GM12878 (cell line): ENCODE data around the gene COL5A3. TPM values are rescaled to one million over a fixed set of nuclear protein-coding genes. Genes with fewer than 3 reads are reported as not detected.

Experiments
- ATAC-seq: fragments of 200-7000 bp; cut with Tn5 transposase; 3 replicates; pipeline ENCODE4 v1.9.1; 2020; ENCODE audit warnings: mild to moderate bottlenecking, moderate library complexity
- BruUV-seq: library from RNA; stranded (reverse); fragments of 400-500 nt; replicated peaks from 2 replicates; lab custom pipeline; 2021; lab: Mats Ljungman, UMichigan
- CTCF ChIA-PET: fragments of 300-600 bp; sonication (Branson Sonifier 250); formaldehyde crosslinking; extraction: SDS; loops from one replicate; lab custom pipeline; 2021; ENCODE audit warnings: inconsistent platforms; lab: Yijun Ruan, JAX
- POLR2A ChIA-PET: fragments of 350-600 bp; formaldehyde crosslinking; extraction: SDS; loops from one replicate; lab custom pipeline; 2021; ENCODE audit warnings: inconsistent platforms; lab: Charles Lee
- RAD21 ChIA-PET: fragments of 300-600 bp; sonication (Branson Sonifier 250); formaldehyde crosslinking; loops from one replicate; lab custom pipeline; 2023; ENCODE audit warnings: antibody characterized with exemption; ENCODE audit not compliant: unreplicated experiment; lab: Charles Lee
- SMC1A ChIA-PET: fragments of 300-600 bp; sonication (Branson Sonifier 250); formaldehyde crosslinking; loops from one replicate; lab custom pipeline; 2023; ENCODE audit not compliant: unreplicated experiment, uncharacterized antibody; lab: Charles Lee
- DNase-seq: peaks from one replicate; pipeline ENCODE4 v3.0.0-alpha.2; 2011; ENCODE audit warnings: low read depth, low spot score
- FAIRE-seq: peaks from 3 replicates; lab custom pipeline; 2011; peaks lifted over from hg19 to GRCh38; lab: Jason Lieb, UNC
- H2AFZ ChIP-seq: 2 replicates; pipeline ENCODE4 v1.6.0; 2011; ENCODE audit warnings: low read depth, low read length, control low read depth; ENCODE audit not compliant: control insufficient read depth
- H3K27ac ChIP-seq: 2 replicates; pipeline ENCODE4 v1.5.1; 2011; ENCODE audit warnings: control low read depth; ENCODE audit not compliant: control insufficient read depth, insufficient read depth
- H3K27me3 ChIP-seq, 2 experiments: replicated peaks in 1 of 2; 2 replicates each; pipeline versions ENCODE4 v1.6.0 to v1.6.1; 2011; ENCODE audit warnings: low read length in 1 of 2; ENCODE audit not compliant: control insufficient read depth in 2 of 2, insufficient read depth in 2 of 2
- H3K36me3 ChIP-seq, 2 experiments: 2 replicates each; pipeline ENCODE4 v1.5.1; 2011; ENCODE audit warnings: low read length in 1 of 2; ENCODE audit not compliant: control insufficient read depth in 2 of 2, insufficient read depth in 2 of 2
- H3K4me1 ChIP-seq: 2 replicates; pipeline ENCODE4 v1.6.1; 2011; ENCODE audit warnings: mild to moderate bottlenecking, low read length, moderate library complexity, mixed read lengths; ENCODE audit not compliant: control insufficient read depth, insufficient read depth
- H3K4me2 ChIP-seq: 2 replicates; pipeline ENCODE4 v1.6.0; 2011; ENCODE audit warnings: control low read depth; ENCODE audit not compliant: control insufficient read depth, insufficient read depth
- H3K4me3 ChIP-seq: fragments of 200-600 bp; sonication (generic); 2 replicates; pipeline ENCODE4 v1.5.1; 2016
- H3K79me2 ChIP-seq: 2 replicates; pipeline ENCODE4 v1.6.0; 2011; ENCODE audit warnings: low read length; ENCODE audit not compliant: control insufficient read depth, insufficient read depth
- H3K9ac ChIP-seq: 2 replicates; pipeline ENCODE4 v1.8.0; 2011; ENCODE audit warnings: low read length, control low read depth, mixed read lengths; ENCODE audit not compliant: control insufficient read depth, insufficient read depth
- H3K9me3 ChIP-seq: replicated peaks from 3 replicates; pipeline ENCODE4 v1.5.1; 2011; ENCODE audit warnings: mild to moderate bottlenecking, low read length; ENCODE audit not compliant: control insufficient read depth, insufficient read depth
- H4K20me1 ChIP-seq: 2 replicates; pipeline ENCODE4 v1.6.0; 2011; ENCODE audit not compliant: control insufficient read depth, insufficient read depth
- BHLHE40 ChIP-seq, 2 experiments: fragments of 450-650 bp in 1 of 2; IDR thresholded peaks; 2 replicates each; pipeline ENCODE4 v1.6.1; 2011 to 2017; ENCODE audit warnings: low read depth in 2 of 2, borderline replicate concordance in 1 of 2, improper control_type of control experiment in 1 of 2, low read length in 1 of 2, mild to moderate bottlenecking in 1 of 2
- CTCF ChIP-seq, 3 experiments: IDR thresholded peaks in 2 of 3; conservative IDR thresholded peaks in 1 of 3; 2 replicates each; pipeline ENCODE4 v1.5.1; 2011; ENCODE audit warnings: low read depth in 3 of 3, low read length in 3 of 3, mild to moderate bottlenecking in 3 of 3, control low read depth in 2 of 3, moderate library complexity in 2 of 3, inconsistent platforms in 1 of 3, mixed read lengths in 1 of 3; ENCODE audit not compliant: control insufficient read depth in 2 of 3, insufficient read depth in 1 of 3; ENCODE audit errors: extremely low read depth in 1 of 3
- EGR1 ChIP-seq, 2 experiments: IDR thresholded peaks; 1 replicate in 1 of 2; 2 replicates in 1 of 2; pipeline ENCODE4 v1.6.1; 2011 to 2012; ENCODE audit warnings: low read depth in 2 of 2, low read length in 2 of 2, borderline replicate concordance in 1 of 2, mild to moderate bottlenecking in 1 of 2, moderate library complexity in 1 of 2
- HDGF ChIP-seq: fragments of 450-650 bp; IDR thresholded peaks from 2 replicates; pipeline ENCODE4 v1.6.1; 2016; ENCODE audit warnings: antibody characterized with exemption
- RAD21 ChIP-seq: IDR thresholded peaks from 2 replicates; pipeline ENCODE4 v1.6.1; 2011; ENCODE audit warnings: mild to moderate bottlenecking, low read depth, low read length, moderate library complexity; ENCODE audit not compliant: insufficient read depth
- SMARCA5 ChIP-seq: fragments of 450-650 bp; IDR thresholded peaks from 2 replicates; pipeline ENCODE4 v1.6.1; 2017; ENCODE audit warnings: mild to moderate bottlenecking
- SMC3 ChIP-seq: IDR thresholded peaks from 2 replicates; pipeline ENCODE4 v1.6.1; 2011; ENCODE audit warnings: low read length, improper control_type of control experiment, borderline replicate concordance
- ZNF384 ChIP-seq: IDR thresholded peaks from 2 replicates; pipeline ENCODE4 v1.6.1; 2012; ENCODE audit warnings: low read depth, mild to moderate bottlenecking, low read length, improper control_type of control experiment, borderline replicate concordance
- WGBS: methylation state at CpG from one replicate; pipeline ENCODE4 v1.1.6; 2016; ENCODE audit warnings: low lambda C conversion rate; ENCODE audit not compliant: insufficient replicate concordance, insufficient coverage; ENCODE audit errors: missing lambda C conversion rate; 5-methylcytosine and 5-hydroxymethylcytosine counted together
- in situ Hi-C: fragments of 300-500 bp; cut with MboI; formaldehyde crosslinking; loops from 9 replicates; pipeline ENCODE4 v1.14.3; 2018; ENCODE audit warnings: mixed read lengths
- intact Hi-C: fragments of 100-400 bp; cut with micrococcal nuclease; formaldehyde crosslinking; loops from one replicate; pipeline ENCODE4 v1.14.2; 2022; ENCODE audit not compliant: unreplicated experiment
- polyA plus RNA-seq, 11 experiments: library from polyadenylated mRNA; depleted of rRNA in 4 of 11; unstranded in 6 of 11; stranded (reverse) in 5 of 11; fragments of >200 nt; fragmentation: Nextera tagmentation in 4 of 11; fragmentation: Illumina TruSeq in 1 of 11; extraction: Ambion mirVana in 4 of 11; extraction: Trizol in 1 of 11; gene quantifications; 1 replicate in 1 of 11; 2 replicates in 10 of 11; pipeline versions ENCODE4 v1.2.1 to v1.2.3, GENCODE V29; 2011 to 2016; ENCODE audit warnings: inconsistent platforms in 2 of 11, missing spikeins in 2 of 11, low read depth in 1 of 11
- total RNA-seq, 4 experiments: library from RNA; depleted of rRNA in 3 of 4; stranded (reverse); fragments of >200 nt in 3 of 4; fragmentation: Illumina TruSeq in 1 of 4; extraction: Trizol in 1 of 4; gene quantifications; 2 replicates each; pipeline versions ENCODE4 v1.2.1 to v1.2.3, GENCODE V29; 2013 to 2021

COL5A3 gene
- total and polyA plus RNA-seq, 10 of the 15 experiments (the other 5 are each of a cell fraction or from before 2014, with no cell fraction given): under 0.01 to 8.3 (median 0.10) TPM; not detected in 2

GRCh38 chr19:10000171-10000826, 10.0 kb downstream of the COL5A3 start:
- in situ Hi-C loops: no loop called here
- SMC1A ChIA-PET: interaction anchor here (0.6 to 2.0 kb wide), 5 partner anchors 27 to 69 kb away, joined by 3 to 8 read pairs (median 4); no protein-coding TSS in a partner anchor

More at GRCh38 chr19:10000171-10000826, 10.0 kb downstream of the COL5A3 start:
- H3K4me3 ChIP-seq: no peak overlapping the region
- no peaks in the 10 kb centered on the region; the same call in 2 of the 3 replicates for H3K9me3 ChIP-seq
- intact Hi-C loops: loop anchor here (2.0 kb wide), 1 partner anchor 65 kb away; no protein-coding TSS in a partner anchor
- TF ChIP-seq ZNF384: peak; percentile 99
- no peak for TF ChIP-seq EGR1 (IDR thresholded peaks at IDR 0.05; ENCODE audit: borderline replicate concordance in 1 of 2, low read depth in 2 of 2, low read length in 2 of 2)
- TF ChIP-seq CTCF (IDR thresholded peaks at IDR 0.05 in 2 of 3, conservative IDR thresholded peaks at IDR 0.05 in 1 of 3; ENCODE audit: control insufficient read depth in 2 of 3, extremely low read depth in 1 of 3, insufficient read depth in 1 of 3, low read depth in 3 of 3, low read length in 3 of 3): peak; percentile 70 to 87 (median 77)
- peak; percentile 73 for TF ChIP-seq RAD21
- 0 out of 2 replicates have a peak, but pooled peaks have one; percentile 27 for TF ChIP-seq SMARCA5
- no peak for TF ChIP-seq HDGF
- peak; percentile 67; the same call in 1 of the 2 replicates for TF ChIP-seq SMC3
- peak; percentile 25 to 35; a peak in 1 of 4 replicates for TF ChIP-seq BHLHE40 (IDR thresholded peaks at IDR 0.05; ENCODE audit: borderline replicate concordance in 1 of 2, low read depth in 2 of 2, low read length in 1 of 2)
- H3K36me3 ChIP-seq: no peaks in the 10 kb centered on the region
- no peaks in the 10 kb centered on the region for H3K27me3 ChIP-seq
- 0 out of 2 replicates have a peak overlapping the region, but pooled peaks have one; percentile 9 for H3K4me2 ChIP-seq
- DNase-seq (no peak), FAIRE-seq (no peak), ATAC-seq (peak; percentile 42; the same call in 2 of the 3 replicates)
- POLR2A ChIA-PET: interaction anchor here (0.6 kb wide), 1 partner anchor 17 kb away, joined by 3 read pairs; no protein-coding TSS in a partner anchor
- no peak overlapping the region for H3K27ac ChIP-seq
- no peaks in the 10 kb centered on the region for H4K20me1 ChIP-seq
- RAD21 ChIA-PET: interaction anchor here (0.6 to 2.6 kb wide), 7 partner anchors 12 to 189 kb away, joined by 3 to 19 read pairs (median 4); no protein-coding TSS in a partner anchor
- peaks cover under 1% of the 10 kb centered on the region; the same call in 1 of the 2 replicates for H3K4me1 ChIP-seq
- no peak overlapping the region for H3K9ac ChIP-seq
- whole genome bisulfite sequencing: 7% methylated on average over 16 of the region's 16 CpGs
- BruUV-seq: no TSS peak
- CTCF ChIA-PET: interaction anchor here (0.6 to 4.3 kb wide), 31 partner anchors 8 to 727 kb away, joined by 3 to 60 read pairs (median 5); partner anchors contain the start of genes COL5A3 and OLFM2
- no peak overlapping the region for H2AFZ ChIP-seq
- no peaks in the 10 kb centered on the region for H3K79me2 ChIP-seq
